CD4-positive, alpha-beta T cell treated with Interleukin-6 for 4 hours (primary cell): ENCODE results near the gene PI4K2B.
"Not testable (repeated sequence)": the region's sequence is repeated elsewhere in the genome, so short reads cannot be mapped to it uniquely, and the experiment has no call there.

ENCODE experiments used
- DNase-seq: peaks from one replicate; pipeline ENCODE4 v3.0.0-alpha.2; 2020; ENCODE audit warnings: mixed read lengths

PI4K2B gene

GRCh38 chr4:25245181-25245580, 11.3 kb downstream of the PI4K2B start:
- no peak for DNase-seq

DNA sequence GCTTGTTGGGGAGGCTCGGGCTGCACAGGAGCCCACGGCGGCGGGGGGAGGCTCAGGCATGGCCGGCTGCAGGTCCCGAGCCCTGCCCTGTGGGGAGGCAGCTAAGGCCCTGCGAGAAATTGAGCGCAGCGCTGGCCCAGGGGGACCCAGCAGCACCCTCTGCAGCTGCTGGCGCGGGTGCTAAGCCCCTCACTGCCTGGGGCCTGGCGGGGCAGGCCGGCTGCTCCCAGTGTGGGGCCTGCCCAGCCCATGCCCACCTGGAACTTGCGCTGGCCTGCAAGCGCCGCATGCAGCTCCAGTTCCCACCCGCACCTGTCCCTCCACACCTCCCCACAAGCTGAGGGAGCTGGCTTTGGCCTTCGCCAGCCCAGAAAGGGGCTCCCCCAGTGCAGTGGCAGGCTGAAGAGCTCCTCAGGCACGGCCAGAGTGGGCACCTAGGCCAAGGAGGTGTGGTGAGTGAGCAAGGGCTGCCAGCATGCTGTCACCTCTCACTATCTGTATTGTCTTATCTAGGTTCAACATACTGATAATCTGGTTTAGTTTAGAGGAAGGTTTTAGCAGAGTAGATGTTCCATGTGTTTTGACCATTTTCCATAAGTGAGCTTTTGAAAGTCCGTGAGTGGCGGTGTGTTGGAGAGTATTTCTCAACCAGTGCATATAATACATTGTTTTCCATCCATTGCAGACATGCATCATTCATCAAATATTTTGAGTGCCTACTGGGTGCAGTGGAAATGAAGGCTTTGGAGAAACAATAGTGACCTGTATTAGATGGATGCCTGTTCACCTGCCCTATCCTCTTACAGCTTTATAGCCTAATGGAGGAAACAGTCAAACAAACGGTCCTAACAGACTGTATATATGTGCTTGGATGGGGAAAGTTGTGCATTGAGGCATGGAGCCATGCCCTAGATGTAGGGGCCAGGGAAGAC, 13.1 kb downstream of the PI4K2B start:
- DNase-seq, result no peak

GRCh38 chr4:25248875-25249274, 15.0 kb downstream of the PI4K2B start:
- DNase-seq, result not testable (repeated sequence)

DNA sequence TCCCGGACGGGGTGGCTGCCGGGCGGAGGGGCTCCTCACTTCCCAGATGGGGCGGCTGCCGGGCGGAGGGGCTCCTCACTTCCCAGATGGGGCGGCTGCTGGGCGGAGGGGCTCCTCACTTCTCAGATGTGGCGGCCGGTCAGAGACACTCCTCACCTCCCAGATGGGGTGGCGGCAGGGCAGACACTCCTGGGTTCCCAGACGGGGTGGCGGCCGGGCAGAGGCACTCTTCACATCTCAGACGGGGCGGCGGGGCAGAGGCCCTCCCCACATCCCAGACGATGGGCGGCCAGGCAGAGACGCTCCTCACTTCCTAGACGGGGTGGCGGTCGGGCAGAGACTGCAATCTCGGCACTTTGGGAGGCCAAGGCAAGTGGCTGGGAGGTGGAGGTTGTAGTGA, 15.7 kb downstream of the PI4K2B start:
- DNase-seq, result not testable (repeated sequence)

GRCh38 chr4:25252230-25253070, 18.6 kb downstream of the PI4K2B start:
- no peak for DNase-seq

GRCh38 chr4:25253071-25253445, 19.2 kb downstream of the PI4K2B start:
- no peak for DNase-seq

DNA sequence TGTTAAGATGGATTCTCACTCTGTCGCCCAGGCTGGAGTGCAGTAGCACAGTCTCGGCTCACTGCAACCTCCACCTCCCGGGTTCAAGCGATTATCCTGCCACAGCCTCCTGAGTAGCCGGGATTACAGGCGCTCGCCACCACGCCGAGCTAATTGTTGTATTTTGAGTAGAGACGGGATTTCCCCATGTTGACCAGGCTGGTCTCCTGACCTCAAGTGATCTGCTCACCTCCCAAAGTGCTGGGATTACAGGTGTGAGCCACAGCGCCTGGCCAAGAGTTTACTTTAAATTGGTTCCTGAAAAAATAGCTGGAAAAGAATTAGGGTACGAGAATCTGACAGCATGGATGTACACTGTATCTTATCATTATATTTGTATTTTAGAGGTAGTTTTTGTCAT, 20.0 kb downstream of the PI4K2B start:
- DNase-seq, result not testable (repeated sequence)

DNA sequence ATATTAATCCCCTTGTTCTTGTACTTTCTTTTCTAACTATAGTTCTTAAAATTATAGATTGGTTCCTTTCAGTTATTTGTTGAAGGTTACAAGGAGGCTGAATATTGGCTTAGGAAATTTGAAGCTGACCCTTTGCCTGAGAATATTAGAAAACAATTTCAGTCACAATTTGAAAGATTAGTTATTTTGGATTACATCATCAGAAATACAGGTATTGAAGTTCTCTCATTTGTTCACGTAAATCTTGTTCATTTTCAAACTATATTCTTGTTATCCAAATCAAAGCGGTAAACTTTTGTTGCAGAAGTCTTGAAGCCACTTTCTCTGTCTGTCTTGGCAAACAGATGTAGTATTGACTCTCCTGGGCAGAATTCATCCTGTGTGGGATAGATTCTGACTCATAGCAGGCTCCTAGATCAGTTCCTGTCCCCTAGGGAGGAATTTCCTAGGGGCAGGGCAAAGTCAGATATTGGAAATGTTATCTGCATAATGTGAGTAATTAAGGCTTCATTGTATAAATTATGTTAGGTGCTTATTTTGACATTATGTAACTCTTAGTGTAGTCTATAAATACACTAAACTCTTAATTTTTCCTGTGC, 25.2 kb downstream of the PI4K2B start:
- no peak for DNase-seq

GRCh38 chr4:25271866-25272265, 38.0 kb downstream of the PI4K2B start:
- no peak for DNase-seq

- no peak for DNase-seq
Measured at GRCh38 chr4:25280210-25280609, 46.4 kb downstream of the PI4K2B start.

GRCh38 chr4:25283948-25284347, 50.1 kb downstream of the PI4K2B start:
- DNase-seq, result no peak

DNA sequence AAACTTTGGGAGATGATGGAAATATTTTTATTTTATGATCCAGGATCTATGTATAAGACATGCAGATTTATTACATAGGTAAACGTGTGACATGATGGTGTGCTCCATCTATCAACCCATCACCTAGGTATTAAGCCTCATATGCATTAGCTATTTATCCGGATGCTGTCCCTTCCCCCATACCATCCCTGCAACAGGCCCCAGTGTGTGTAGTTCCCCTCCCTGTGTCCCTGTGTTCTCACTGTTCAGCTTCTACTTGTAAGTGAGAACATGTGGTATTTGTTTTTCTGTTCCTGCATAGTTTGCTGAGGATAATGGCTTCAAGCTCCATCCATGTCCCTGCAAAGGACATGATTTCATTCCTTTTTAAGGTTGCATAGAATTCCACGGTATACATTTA, 50.6 kb downstream of the PI4K2B start:
- no peak for DNase-seq

GRCh38 chr4:25290490-25291067, 56.7 kb downstream of the PI4K2B start:
- no peak for DNase-seq

DNA sequence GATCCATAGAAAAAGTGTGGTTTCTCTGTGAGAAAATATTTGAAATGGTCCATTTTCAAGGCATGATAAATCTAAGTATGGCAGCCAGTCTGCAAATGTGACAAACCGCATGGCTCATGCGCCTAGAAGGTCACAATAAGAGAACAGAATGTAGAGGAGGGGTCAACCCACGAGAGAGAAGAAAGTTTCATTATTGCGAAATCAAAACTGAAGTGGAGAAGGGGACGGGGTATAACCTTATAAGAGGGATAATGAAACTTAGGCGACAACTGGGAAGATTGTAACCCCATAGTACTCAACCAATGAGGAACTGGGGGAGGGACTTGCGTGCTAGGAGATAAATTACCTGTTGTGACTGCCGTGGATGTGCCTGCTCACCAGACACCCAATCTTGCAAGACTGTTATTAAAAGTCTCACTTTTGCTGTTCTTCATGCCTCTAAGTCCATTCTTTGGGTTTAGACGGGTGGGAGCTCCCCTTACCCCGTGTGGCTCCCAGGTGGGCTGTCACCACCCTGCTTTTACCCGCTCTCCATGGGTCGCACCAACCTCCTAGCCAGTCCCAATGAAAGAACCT, 57.4 kb downstream of the PI4K2B start:
- DNase-seq, result no peak

DNA sequence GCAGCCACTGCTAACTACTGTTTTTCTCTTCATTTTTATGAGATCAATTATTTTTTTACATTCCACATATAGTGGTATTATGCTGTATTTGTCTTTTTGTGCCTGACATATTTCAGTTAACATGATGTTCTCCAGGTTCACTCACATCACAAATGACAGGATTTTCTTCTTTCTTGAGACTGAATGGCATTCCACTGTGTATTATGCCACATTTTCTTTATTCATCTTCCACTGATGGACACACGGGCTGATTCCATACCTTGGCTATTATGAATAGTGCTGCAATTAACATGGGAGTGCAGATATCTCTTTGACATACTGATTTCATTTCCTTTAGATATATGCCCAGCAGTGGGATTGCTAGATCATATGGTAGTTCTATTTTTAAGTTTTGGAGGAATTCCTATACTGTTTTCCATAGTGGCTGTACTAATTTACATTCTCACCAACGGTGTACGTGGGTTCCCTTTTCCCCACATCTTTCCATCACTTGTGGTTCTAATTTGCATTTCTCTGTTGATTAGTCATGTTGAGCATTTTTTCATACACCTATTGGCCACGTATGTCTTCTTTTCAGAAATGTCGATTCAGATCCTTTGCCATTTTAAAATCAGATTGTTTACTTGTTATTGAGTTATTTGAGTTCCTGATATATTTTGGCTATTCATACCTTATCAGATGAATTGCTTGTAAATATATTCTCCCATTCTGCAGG, 63.9 kb downstream of the PI4K2B start:
- DNase-seq, result no peak

- DNase-seq, result no peak
Measured at GRCh38 chr4:25299476-25300203, 65.8 kb downstream of the PI4K2B start.

DNA sequence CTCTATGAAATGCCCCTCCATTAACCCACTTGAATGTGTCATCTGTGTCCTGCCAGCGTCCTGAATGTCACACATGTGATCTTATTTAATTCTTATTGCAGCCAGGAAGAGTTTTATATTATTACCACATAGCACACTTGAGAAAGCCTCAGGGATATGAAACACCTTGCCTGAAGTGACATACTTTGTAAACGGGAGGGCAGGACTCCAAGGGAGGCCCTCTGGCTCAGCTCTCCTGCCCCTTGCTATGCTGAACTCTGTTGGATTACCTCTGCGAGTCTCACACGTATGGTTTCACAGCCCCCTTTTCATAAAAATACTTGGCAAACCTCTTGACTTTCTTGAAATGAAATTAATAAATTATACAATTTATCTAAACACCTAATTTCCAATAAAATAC, 67.6 kb downstream of the PI4K2B start:
- no peak for DNase-seq

DNA sequence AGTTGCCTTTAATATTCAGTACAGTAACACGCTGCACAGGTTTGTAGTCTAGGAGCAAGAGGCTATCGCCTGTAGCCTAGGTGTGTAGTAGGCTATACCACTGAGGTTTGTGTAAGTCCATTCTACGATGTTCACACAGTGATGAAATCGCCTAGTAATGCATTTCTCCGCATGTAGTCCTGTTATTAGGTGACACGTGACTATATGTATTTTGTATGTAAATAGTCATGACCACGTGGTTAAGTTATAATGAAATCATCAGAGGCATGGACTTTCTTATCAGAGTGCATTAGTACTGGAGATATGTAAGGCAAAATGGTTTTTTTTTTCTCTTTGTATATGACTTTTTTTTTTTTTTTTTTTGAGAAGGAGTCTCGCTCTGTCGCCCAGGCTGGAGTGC, 68.8 kb downstream of the PI4K2B start:
- DNase-seq, result no peak

DNA sequence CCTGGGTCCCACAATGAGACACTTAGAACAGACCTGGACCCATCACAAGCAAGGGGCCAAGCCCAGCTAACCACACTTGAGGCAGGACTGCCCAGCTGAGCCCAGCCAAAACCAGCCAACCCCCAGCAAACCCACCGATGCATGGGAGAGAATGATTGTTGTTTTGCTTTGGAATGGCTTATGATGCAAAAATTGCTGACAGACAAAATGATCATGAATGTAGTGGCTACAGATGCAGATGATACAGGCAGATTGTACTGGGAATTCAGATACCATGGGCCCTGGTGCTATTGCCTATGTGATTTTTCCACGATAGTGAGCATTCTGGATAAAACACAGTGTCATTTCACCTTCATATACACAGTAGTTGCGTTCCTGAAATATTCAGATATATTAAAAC, 69.7 kb downstream of the PI4K2B start:
- no peak for DNase-seq

- DNase-seq, result no peak
Measured at GRCh38 chr4:25306518-25307057, 72.8 kb downstream of the PI4K2B start.

- DNase-seq, result no peak
Measured at GRCh38 chr4:25307596-25307995, 73.8 kb downstream of the PI4K2B start.
